NCI-H460 (cell line): ENCODE measurements around the gene TMEM163. TPM values are rescaled to one million over a fixed set of nuclear protein-coding genes. Genes with fewer than 3 reads are reported as not detected.
"Not testable (repeated sequence)": the region's sequence is repeated elsewhere in the genome, so short reads cannot be mapped to it uniquely, and the experiment has no call there.

Experiments used
- DNase-seq: peaks from one replicate; pipeline ENCODE4 v3.0.0-alpha.2; 2016; ENCODE audit warnings: low read depth; ENCODE audit errors: extremely low read depth
- total RNA-seq: library from RNA; depleted of rRNA; stranded (reverse); fragments of >200 nt; shearing (Covaris generic); gene quantifications from 2 replicates; pipeline ENCODE4 v1.2.3, GENCODE V29; 2014

TMEM163 gene
- total RNA-seq, 1 experiment from 2014 or later: not detected

DNA sequence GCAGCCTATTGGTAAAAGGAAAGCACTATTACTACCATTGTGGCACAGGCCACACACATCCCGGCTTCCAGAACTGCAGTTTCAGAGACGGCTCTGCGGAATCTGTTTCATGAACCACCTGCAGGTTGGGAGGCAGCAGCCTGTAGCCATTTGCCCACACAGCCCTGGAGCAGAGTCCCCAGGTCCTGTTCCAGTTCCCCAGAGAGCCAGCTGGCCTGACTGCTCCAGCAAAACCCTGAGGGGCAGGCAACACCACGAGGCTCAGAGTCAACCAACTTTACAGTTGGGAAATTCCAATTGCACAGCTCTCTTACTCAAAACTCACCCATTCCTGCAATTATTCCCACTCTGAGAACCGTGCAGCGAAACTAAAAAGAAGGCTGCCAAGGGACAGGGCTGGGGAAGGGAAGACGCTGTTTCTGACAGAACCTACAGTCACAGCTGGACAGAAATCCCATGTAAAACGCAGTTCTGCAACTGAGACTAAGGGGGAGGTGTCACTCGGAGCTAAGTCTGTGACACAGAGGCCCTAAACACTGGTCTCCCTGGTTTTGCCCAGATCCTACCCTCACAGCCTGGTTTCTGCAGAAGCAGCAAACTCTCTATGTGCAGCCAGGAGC is 219.4 kb downstream of the TMEM163 start:
- DNase-seq: no peak

DNA sequence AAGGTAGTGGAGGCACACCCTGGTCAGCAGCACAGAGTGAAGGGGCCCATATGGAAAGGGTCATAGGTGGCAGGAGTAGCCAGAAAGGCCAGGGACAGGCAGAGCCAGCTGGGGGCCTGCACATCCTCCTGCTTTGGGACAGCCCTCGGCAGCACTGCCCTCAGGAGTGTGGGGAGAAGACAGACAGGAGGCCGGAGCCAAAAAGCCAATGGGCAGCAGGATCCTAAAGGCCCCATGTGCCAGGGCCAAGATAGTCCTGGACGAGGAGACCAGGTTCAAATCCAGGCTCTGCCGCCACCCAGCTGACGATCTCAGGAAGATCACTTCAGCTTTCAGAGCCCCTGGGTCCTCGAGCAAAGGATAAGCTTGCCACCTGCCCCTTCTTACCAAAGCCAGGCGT is 220.1 kb downstream of the TMEM163 start:
- DNase-seq: no peak

DNA sequence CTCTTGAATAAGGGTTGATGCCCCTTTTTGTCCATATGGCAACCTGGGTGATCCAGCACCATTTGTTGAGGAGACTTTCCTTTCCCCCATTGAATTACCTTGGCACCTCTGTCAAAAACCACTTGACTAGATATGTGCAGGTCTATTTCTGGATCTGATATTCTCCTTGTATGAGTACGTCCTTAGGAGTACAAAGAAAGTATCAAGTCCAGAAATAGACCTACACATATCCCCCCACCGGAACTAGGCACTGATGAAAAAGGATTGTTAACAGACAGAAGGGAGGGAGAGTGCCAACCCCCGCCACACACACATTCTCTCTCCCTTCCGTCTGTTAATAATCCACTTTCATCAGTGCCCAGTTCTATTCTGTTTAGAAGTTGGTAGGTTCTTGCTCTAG is 225.0 kb downstream of the TMEM163 start:
- DNase-seq: no peak

DNA sequence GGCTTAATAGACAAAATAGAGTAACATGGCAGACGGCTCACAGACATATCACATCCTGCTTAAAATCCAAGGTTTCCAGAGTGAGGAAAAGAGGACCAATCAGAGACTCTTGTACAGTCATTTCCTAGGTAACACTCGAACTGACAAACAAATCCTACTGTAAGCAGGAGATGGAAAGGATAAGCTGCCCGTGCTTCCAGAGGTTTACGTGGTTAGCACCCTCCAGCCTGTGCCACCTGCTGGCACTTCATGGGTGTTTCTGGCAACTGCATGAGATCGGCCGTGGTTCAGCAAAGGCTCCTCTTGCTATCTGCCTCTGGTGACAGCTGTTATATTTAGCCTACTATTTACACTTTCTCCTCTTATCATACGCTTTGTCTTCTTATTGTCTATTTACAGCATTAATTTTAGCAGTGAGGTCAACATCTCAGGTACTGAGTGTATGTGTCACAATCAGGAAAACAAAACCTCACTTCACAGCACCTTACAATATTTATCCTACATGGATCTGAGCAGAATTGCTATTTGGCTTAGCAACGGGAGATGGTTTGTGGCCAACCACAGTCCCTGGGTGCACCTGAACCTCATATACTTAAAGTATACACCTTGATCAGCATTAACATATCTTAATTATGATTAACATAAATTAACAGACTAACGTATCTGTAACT is 226.9 kb downstream of the TMEM163 start:
- DNase-seq: peak; percentile 20

DNA sequence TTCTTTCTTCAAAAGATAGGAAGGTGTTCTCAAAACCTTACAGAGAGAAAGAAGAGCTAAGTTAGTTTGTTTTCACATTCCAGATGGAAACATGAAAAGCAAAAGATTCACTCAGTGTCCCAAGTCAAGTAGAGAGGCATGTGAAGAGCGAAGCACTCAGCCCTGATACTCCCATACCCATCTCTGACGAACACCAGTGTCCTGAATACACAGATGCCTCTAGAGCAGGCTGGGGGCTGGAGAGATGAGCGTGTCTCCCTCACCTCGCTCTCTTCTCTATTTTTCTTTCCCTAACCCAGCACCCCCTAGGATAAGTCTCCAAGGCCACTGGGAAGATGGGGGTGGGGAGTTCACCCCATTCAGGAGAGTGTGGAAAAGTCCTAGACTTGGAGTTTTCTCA is 227.8 kb downstream of the TMEM163 start:
- DNase-seq: no peak

DNA sequence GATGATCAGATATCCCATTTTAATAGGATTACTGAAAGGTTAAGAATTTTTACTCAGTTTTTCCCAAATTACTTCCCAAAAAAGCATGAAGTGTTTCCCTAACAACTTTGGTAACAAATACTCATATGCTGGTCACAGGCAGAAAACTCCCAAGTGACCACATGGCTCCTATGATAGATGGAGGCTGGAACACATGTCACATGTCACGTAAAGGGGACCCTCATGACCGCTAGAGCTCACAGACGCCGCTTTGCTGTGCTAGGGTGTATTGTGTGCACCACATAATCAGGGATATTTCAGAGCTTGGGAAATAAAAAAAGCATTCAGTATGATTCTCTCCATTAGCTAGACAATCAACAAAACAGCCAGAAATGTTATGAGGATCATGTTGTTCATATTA is 228.2 kb downstream of the TMEM163 start:
- no peak for DNase-seq

DNA sequence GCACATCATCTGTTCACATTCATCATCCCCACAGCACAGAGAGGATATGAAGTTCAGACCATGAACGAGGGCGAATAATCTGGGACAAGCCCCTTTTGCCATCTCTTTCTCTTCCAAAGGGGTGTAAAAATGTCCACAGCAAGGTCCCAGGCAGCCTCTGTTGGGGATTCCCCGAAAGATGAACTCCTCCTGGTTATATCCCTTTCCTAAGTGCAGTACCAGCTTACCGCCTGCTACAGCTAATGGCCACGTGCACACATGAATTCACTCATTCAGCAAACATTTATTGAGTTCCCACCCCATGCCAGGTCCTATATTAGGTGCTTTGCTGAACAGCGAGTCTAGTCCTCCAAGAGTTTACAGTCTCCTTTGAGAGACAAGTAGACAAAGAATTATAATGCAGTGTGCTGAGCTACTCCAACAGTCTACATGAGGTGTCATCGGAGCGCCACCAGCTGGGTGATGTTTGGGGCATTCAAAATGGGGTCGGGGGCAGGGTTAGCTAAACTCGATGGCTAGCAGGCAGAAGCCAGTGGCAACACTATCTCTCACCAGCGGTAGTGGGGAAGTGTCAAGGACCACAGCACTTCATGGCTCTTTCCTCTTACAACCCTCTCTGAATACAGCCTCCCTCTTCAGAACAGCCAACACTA is 228.9 kb downstream of the TMEM163 start:
- DNase-seq: no peak

DNA sequence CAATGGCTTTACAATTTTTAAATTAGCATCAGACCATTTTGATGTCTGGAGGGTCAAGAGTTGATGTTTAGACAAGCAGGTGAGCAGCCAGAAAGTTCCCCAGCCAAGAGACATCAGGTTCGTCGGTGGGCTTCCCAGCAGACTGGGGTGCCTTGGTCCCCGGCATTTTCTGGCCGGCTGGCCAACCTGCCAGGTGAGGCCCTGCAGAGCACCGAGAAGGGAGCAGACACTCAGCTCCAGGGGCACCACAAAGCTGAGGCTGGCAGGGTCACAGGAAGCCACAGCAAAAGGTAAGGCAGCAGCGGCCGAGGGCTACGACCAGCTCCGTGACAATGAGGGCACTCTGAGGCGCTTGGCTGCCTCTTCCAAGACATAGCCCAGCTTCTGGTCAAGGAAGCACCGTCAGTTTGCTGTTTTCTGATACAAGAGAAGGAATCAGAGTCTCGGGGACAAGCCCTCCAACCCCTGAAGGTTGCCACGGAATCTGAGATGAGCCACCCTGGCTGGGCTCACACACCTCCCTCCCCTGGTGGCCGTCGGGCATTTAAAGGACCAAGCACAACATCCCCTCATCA is 235.9 kb downstream of the TMEM163 start:
- DNase-seq: no peak

DNA sequence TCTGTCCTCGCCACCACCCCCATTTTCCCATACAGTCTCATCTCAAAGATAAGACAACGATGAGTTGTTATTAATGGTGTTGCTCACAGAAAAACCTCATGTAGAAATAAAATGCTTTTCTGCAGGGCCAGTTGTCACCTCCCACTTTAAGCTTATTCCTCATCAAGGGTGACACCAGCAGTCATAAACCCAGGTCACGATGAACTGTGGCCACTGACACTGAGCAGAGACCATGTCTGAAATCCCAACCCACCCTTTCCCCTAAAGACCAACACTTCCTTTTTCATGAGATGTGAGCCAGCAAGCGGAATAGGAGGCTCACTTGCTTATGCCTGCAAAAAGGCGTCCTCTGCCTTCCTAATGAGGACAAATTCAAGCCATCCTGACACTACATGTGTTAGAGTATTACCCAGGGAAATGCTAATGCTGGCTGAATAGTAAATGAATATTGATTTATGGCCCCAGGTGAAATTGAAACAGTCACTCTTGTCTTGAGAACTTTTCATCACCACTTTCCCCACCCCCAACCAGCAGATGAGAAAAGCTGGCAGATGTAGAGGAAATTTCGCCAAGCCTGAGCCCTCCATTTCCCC is 236.6 kb downstream of the TMEM163 start:
- DNase-seq: no peak

DNA sequence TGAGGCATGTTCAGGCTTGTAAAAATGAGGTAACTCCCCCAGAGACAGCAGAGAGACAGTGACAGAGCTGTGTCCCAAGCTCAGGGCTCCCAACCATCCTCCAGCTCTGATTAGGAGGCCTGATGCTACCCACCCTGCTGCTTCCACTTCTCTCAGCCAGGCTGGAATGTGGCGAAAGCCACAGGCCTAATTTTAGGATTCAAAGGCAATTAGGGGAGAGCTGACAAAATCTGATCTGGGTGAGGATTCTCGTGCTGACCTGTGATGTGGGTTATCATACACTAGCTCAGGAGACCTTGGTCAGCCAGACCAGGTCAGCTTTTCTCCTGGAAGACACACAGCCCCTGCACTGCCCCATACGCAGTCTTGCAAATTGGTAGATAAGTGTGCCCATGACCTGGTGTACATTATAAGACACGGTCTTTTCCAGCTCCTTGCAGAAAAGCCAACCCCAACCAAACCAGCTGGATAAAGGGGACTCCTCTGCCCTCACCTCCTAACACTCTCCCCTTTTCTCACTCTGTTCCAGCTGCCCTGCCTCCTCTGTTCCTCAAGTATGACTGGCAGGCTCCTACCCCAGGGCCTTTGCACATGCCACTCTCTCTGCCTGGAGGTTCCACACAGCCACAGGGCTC is 239.0 kb downstream of the TMEM163 start:
- no peak for DNase-seq

DNA sequence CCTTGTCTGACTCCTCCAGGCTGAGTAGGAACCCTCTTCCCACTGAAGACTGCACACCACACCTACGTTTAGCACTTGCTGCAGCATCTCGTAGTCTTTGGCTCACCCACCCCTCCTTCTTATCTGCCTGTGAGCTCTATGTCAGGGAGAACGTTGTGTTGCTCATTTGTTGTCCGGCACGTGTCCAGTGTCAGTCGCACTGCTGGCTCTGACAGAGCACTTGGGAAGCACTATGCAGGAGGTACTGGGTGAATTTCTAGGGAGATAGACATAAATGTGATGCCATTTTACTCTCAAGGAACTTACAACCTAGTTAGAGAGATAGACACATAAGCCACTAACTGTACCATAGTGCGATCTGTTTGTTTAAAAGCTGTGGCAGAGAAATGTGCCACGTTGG is 241.8 kb downstream of the TMEM163 start:
- not testable (repeated sequence) for DNase-seq

DNA sequence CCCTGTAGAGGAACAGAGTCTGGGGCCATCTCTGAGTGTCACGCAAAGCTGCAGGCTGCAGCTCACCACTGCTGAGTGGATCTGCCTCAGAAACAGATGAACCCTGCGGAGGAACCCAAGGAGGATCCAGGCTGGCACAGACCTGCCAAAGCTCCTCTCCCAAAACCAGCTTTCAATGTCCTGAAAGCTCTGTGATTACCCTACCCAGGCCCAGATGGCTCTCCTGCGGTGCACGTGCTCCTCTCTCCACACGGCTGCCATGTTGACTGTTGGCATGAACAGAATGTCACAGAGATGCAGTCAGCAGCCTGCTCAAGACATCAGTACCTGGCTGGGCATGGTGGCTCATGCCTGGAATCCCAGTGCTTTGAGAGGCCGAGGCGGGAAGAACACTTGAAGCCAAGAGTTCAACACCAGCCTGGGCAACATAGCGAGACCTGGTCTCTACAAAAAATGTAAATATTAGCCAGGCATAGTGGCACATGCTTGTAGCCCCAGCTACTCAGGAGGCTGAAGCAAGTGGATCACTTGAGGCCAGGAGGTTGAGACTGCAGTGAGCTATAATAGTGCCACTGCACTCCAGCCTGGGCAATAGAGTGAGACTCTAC is 248.1 kb downstream of the TMEM163 start:
- no peak for DNase-seq

DNA sequence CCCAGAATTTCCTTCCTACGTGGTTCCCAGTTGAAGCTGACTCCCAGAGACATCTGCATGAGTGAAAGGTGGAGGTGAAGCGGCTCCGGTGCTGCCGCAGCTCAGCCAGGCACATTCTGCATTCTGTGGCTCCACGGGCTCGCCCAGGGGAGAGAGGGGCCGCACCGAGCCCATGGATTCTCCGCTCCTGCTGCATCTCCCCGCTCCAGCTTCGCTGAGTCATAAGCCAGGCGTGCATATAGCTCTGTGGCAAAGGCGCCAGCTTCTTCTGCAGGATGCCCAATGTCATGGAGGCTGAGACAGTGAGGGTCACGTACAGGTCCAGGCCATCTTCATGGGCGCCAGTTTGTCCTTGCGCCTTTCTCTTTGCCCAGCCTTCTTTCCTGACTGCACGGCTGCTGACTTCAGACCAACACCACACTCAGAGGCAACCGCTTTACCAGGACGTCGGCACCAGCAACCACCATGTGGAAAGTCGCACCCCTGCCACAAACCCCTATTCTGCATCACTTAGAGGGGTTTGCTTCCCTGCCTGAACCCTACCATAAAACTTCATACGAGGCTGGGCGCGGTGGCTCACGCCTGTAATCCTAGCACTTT is 249.2 kb downstream of the TMEM163 start:
- DNase-seq: no peak

DNA sequence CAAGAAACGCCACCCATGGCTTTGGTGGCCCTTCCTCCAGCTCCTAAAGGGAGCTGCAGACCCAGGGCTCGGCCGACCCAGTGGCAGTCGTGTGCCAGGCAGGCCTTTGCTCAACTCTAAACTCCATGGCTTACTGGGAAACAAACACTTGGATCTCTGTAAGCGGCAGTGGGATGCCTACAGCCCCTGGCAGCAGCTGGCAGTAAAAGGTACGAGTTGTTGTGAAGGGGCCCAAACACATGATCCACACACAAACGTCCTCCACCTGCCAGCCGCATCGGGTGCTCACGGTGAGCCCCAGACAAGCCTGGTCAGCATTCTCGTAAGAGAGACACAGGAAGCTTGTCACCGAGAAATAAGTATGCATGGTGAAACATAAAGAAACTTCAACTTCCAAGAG is 250.0 kb downstream of the TMEM163 start:
- DNase-seq: no peak

DNA sequence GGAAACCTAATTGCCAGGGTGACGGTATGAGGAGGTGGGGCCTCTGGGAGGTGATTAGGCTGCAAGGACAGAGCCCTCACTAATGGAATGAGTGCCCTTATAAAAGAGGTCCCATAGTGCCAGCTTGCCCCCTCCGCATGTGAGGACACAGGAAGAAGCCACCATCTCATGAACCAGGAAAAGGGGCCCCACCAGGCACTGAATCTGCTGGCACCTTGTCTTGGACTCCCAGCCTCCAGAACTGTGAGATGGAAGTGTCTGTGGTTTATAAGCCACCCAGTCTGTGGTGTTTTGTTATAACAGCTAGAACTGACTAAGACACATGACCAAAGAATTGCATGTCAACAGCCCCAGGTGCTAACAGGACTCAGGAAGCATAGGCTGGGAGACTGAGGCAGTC is 250.6 kb downstream of the TMEM163 start:
- DNase-seq: no peak

DNA sequence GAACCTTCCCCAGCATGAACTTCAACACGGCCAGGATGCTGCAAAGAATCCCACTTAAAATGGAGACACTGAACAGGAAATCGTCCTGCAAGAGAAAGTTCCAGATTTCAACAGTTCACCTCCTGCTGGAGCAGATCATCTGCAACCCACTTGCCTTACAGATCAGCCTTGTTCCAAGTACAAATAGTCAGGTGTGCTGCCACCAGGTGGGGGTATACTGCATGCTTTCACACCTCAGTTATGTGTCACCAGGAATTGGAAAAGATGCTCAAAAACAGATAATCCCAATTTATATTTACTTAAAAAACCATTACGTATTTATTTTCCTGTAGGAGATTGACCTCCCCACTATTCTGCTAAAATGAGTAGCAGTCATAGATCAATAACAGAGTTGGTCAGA is 252.7 kb downstream of the TMEM163 start:
- no peak for DNase-seq

DNA sequence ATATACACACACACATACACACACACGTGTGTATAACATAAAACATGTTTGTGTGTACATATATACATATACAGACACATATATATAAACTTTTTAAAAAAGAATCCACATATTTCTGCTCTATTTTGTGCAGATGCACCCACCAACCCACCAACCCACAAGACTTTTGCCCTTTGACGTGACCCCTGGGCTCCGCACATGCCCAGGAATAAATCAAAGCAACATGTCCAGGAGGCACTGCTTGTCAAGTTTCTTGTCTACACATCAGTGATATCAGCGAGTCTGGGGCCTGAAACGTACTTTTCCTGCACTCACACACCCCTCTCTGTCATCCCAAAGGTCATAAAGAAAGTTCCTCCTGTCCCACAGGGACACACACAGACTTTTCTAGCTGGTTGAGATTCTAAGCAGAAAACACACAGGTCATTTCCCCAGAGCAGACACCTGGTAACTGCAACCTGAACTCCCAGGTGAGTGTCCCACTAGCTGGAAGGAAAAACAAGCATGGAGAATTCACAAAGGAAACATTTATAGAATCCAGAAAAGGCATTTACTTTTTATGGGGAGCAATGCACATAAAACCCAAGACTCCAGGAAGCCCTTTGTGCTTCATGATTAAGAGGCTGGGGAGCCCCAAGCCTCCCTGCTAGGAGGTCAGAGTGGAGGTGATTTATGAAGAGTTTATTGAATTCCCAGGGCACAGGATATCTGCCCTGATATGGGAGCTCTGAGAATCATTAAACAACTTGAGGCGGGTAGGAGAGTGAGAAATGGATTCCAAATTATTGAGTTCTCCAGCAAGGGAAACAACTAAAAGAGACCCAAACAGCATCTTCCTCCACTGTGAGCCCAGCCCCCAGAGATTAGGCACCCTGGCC is 253.3 kb downstream of the TMEM163 start:
- DNase-seq: no peak

DNA sequence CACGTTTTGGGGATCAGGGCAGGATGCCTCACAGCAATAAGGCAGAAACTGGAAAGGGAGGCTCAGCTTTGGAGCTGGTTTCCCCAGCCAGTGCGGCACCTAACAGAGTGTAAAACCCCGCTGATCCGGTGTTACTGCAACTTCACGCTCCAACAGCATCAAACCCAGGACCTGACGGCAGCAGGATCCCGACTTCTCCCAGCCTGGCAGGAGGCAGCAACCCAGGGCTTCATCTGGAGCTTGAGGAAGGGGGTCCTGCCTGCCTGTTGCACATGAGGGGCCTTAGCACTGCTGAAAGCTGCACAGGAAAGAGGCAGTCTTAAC is 255.1 kb downstream of the TMEM163 start:
- DNase-seq: no peak
